ENCODE results near the gene ITGBL1.

- TF ChIP-seq CTCF (IDR thresholded peaks at IDR 0.05; ENCODE audit: insufficient read depth, low read length, poor library complexity, severe bottlenecking) (no peak), EZH2phosphoT487 (conservative IDR thresholded peaks at IDR 0.05; ENCODE audit: low read length) (no peak)
Observed at GRCh38 chr13:101425623-101426022, 26.9 kb upstream of the ITGBL1 start.
